SU-DHL-6 (cell line): ENCODE results near the gene LHX1.

Experiments
- EZH2phosphoT487 ChIP-seq: fragments of 200-600 bp; sonication (generic), shearing (Covaris generic); conservative IDR thresholded peaks from 2 replicates; pipeline ENCODE4 v1.6.1; 2018; ENCODE audit warnings: mild to moderate bottlenecking, antibody characterized with exemption, low read length, moderate library complexity, mixed read lengths
- TF ChIP-seq, protein P1 (sequence below): fragments of 200-600 bp; sonication (generic); IDR thresholded peaks from one replicate; pipeline ENCODE4 v1.5.1; 2017; ENCODE audit warnings: antibody characterized with exemption, mild to moderate bottlenecking, low read length, moderate library complexity; ENCODE audit not compliant: insufficient read depth, poor library complexity, severe bottlenecking

DNA sequence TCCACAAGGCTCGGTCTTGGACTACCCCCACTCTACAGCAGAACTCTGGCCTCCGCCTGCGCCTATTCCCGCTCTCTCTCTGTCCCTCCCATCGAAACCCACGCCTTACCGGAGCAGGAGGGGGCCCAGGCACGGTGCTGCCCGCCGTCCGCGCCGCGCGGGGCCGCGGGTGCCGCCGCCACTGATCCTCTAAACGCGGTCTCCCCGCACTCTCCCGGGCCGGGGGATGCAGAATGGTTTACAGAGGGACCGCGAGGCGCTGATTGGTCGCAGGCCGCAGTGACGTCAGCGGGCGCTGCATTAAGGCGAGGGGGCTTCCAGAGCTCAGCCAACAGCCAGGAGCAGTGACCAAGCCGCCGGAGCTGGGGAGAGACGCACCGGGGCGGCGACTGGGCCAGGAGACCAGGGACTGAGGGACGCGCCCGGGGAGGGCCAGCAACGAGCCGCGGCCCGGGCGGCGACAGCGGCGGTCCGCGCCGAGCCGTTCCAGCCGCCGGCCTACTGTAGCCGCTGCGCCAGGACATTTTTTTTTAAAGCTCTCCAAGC lies 747 bp upstream of the LHX1 start:
- TF ChIP-seq, protein P1, sequence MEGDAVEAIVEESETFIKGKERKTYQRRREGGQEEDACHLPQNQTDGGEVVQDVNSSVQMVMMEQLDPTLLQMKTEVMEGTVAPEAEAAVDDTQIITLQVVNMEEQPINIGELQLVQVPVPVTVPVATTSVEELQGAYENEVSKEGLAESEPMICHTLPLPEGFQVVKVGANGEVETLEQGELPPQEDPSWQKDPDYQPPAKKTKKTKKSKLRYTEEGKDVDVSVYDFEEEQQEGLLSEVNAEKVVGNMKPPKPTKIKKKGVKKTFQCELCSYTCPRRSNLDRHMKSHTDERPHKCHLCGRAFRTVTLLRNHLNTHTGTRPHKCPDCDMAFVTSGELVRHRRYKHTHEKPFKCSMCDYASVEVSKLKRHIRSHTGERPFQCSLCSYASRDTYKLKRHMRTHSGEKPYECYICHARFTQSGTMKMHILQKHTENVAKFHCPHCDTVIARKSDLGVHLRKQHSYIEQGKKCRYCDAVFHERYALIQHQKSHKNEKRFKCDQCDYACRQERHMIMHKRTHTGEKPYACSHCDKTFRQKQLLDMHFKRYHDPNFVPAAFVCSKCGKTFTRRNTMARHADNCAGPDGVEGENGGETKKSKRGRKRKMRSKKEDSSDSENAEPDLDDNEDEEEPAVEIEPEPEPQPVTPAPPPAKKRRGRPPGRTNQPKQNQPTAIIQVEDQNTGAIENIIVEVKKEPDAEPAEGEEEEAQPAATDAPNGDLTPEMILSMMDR = no peak
- no peak for TF ChIP-seq EZH2phosphoT487
